ENCODE results near the gene TTLL7. TPM values are rescaled to one million over a fixed set of nuclear protein-coding genes. Genes with fewer than 3 reads are reported as not detected.
A peak's percentile ranks its signal among the peaks of the same experiment; 100 is the strongest.

The TTLL7 gene
- total RNA-seq, 1 donor from 2014 or later: 8.6 TPM

DNA sequence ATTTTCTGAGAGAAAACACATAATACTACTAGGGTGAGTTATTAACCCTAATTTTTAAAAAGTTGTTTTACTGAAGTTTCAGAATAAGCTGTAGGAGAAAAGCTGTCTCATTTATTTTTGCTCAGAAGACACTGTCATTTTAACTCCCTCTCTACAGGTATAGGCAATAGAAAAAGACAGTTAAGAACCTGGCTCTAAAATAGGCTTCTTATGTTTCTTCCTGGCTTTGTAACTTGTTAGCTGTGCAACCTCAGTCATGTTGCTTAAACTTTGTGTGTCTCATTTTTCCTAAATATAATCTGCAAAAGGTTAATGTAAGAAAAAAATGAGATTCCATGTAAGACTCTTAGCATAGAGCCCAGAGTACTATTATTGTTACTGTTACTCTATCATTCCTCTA is 64.4 kb downstream of the TTLL7 start:
- Mint-ChIP-seq H3K4me1 (ENCODE audit: unreplicated experiment) (no peaks in the 10 kb centered on the region), H3K9me3 (ENCODE audit: unreplicated experiment) (no peaks in the 10 kb centered on the region), H3K36me3 (ENCODE audit: unreplicated experiment) (peaks cover 2% of the 10 kb centered on the region), H3K27ac (ENCODE audit: unreplicated experiment) (no peak overlapping the region), H3K4me3 (ENCODE audit: unreplicated experiment) (no peak overlapping the region), H3K27me3 (ENCODE audit: unreplicated experiment) (no peaks in the 10 kb centered on the region)
- TF ChIP-seq, protein P1, sequence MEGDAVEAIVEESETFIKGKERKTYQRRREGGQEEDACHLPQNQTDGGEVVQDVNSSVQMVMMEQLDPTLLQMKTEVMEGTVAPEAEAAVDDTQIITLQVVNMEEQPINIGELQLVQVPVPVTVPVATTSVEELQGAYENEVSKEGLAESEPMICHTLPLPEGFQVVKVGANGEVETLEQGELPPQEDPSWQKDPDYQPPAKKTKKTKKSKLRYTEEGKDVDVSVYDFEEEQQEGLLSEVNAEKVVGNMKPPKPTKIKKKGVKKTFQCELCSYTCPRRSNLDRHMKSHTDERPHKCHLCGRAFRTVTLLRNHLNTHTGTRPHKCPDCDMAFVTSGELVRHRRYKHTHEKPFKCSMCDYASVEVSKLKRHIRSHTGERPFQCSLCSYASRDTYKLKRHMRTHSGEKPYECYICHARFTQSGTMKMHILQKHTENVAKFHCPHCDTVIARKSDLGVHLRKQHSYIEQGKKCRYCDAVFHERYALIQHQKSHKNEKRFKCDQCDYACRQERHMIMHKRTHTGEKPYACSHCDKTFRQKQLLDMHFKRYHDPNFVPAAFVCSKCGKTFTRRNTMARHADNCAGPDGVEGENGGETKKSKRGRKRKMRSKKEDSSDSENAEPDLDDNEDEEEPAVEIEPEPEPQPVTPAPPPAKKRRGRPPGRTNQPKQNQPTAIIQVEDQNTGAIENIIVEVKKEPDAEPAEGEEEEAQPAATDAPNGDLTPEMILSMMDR (IDR thresholded peaks at IDR 0.05): no peak
- no peak for DNase-seq (ENCODE audit: extremely low spot score, unreplicated experiment)

DNA sequence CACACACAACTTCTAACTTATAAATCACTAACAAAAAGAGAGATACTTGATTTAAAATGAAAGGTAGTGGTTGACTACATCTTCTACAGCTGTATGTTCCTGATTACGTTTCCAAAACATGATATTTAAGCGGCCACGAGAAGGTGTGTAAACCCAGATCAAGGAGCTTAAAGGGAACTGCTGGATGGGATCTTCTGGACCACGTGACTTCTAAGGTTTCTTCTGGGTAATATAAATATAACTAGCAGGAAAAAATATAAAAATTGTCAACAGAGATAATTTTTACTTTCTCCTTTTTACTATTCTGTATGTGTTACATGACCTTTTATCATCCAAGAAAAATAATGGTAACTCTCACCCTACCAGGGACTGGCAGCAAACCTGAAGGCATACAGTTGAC is 66.2 kb downstream of the TTLL7 start:
- H3K27ac Mint-ChIP-seq (ENCODE audit: unreplicated experiment): no peak overlapping the region
- H3K9me3 Mint-ChIP-seq (ENCODE audit: unreplicated experiment): no peaks in the 10 kb centered on the region
- H3K36me3 Mint-ChIP-seq (ENCODE audit: unreplicated experiment): peaks cover 2% of the 10 kb centered on the region
- H3K4me3 Mint-ChIP-seq (ENCODE audit: unreplicated experiment): no peak overlapping the region
- H3K4me1 Mint-ChIP-seq (ENCODE audit: unreplicated experiment): no peaks in the 10 kb centered on the region
- TF ChIP-seq, protein P1 (IDR thresholded peaks at IDR 0.05): no peak
- no peaks in the 10 kb centered on the region for H3K27me3 Mint-ChIP-seq (ENCODE audit: unreplicated experiment)
- DNase-seq (ENCODE audit: extremely low spot score, unreplicated experiment): no peak

DNA sequence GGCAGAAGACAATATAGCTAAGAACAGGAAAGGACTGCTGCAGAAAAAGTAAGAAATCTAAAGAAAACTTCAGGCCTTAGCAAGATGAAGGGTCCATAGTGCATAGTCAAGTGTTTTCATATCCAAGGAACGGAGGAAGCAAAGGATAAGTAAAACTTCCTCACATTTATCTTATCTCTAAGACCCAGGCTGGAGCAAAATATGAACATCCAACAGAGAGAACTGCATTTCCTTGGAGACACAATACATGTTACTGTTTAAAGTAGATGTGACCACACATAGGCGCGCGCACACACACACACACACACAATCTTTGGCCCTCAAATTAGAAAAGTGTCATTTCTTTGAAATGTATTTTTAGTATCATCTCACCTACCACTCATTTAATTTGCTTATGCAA is 66.7 kb downstream of the TTLL7 start:
- no peak for DNase-seq (ENCODE audit: extremely low spot score, unreplicated experiment)
- no peaks in the 10 kb centered on the region for H3K27me3 Mint-ChIP-seq (ENCODE audit: unreplicated experiment)
- H3K4me1 Mint-ChIP-seq (ENCODE audit: unreplicated experiment): no peaks in the 10 kb centered on the region
- TF ChIP-seq, protein P1 (IDR thresholded peaks at IDR 0.05): no peak
- H3K4me3 Mint-ChIP-seq (ENCODE audit: unreplicated experiment): no peak overlapping the region
- H3K27ac Mint-ChIP-seq (ENCODE audit: unreplicated experiment): no peak overlapping the region
- peaks cover 2% of the 10 kb centered on the region for H3K36me3 Mint-ChIP-seq (ENCODE audit: unreplicated experiment)
- H3K9me3 Mint-ChIP-seq (ENCODE audit: unreplicated experiment): no peaks in the 10 kb centered on the region

DNA sequence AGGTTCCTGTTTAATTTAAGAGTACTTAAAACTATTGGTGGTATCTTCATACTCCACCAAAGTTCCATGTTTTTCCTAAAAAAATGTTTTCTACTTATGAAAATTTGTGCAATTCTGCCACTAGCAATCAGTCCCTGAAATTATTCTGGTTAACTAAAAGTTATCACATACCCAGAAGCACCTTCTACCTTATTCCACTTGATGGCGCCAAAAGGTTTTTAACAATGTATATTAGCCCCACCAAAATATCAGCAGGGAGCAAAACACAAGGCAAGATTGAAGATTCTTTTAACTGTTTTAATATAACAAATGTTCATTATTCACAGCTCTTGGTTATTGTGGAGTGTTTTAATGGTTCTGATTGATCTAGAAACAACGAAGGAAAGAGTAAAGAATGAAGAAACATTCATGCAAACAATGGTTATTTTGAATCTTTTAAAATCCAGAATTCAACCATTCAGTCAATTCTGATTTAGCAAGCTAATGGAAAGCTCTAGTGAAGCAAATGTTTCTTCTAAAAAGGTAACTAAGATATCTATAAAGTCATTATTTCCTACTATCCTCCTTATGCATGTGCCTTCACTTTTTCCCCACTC is 67.2 kb downstream of the TTLL7 start:
- Mint-ChIP-seq H3K27me3 (ENCODE audit: unreplicated experiment) (no peaks in the 10 kb centered on the region), H3K36me3 (ENCODE audit: unreplicated experiment) (peaks cover under 1% of the 10 kb centered on the region), H3K27ac (ENCODE audit: unreplicated experiment) (no peak overlapping the region), H3K4me3 (ENCODE audit: unreplicated experiment) (no peak overlapping the region), H3K4me1 (ENCODE audit: unreplicated experiment) (no peaks in the 10 kb centered on the region), H3K9me3 (ENCODE audit: unreplicated experiment) (no peaks in the 10 kb centered on the region)
- DNase-seq (ENCODE audit: extremely low spot score, unreplicated experiment): no peak
- TF ChIP-seq, protein P1 (IDR thresholded peaks at IDR 0.05): peak; percentile 78

DNA sequence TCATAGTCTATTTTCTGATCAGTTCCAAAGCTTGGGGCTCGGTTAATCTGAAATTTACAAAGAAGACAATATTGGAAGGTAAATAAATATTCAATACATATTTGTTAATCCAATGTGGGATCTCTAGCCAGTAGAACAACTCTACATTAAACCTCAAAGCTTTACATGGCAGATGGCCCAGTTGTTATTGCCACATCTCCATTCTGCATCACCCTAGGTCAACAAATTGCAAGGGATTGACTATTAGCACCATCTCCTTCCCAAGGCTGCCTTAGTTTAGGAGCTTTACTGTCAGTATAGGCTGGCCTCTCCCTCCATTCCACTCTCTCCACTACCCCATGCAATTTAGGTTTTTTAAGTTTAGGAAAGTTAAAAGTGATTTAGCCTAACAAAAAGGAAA is 69.7 kb downstream of the TTLL7 start:
- Mint-ChIP-seq H3K27ac (ENCODE audit: unreplicated experiment) (no peak overlapping the region), H3K36me3 (ENCODE audit: unreplicated experiment) (no peaks in the 10 kb centered on the region), H3K4me3 (ENCODE audit: unreplicated experiment) (no peak overlapping the region), H3K27me3 (ENCODE audit: unreplicated experiment) (no peaks in the 10 kb centered on the region), H3K4me1 (ENCODE audit: unreplicated experiment) (no peaks in the 10 kb centered on the region), H3K9me3 (ENCODE audit: unreplicated experiment) (no peaks in the 10 kb centered on the region)
- no peak for DNase-seq (ENCODE audit: extremely low spot score, unreplicated experiment)
- TF ChIP-seq, protein P1 (IDR thresholded peaks at IDR 0.05): no peak
